HCT116 (cell line): ENCODE measurements around the gene DMWD.

Source experiments
- CTCF ChIP-seq, 3 experiments: fragments of 200-600 bp in 1 of 3; sonication (generic) in 1 of 3; IDR thresholded peaks in 2 of 3; conservative IDR thresholded peaks in 1 of 3; 2 replicates each; pipeline ENCODE4 v1.5.1; 2012 to 2017; ENCODE audit warnings: low read depth in 2 of 3, low read length in 2 of 3, antibody characterized with exemption in 1 of 3, borderline replicate concordance in 1 of 3, control low read depth in 1 of 3, mild to moderate bottlenecking in 1 of 3, mixed read lengths in 1 of 3, mixed run types in 1 of 3, moderate library complexity in 1 of 3; ENCODE audit not compliant: insufficient read depth in 1 of 3
- EZH2 ChIP-seq: fragments of 200-600 bp; sonication (generic); IDR thresholded peaks from 2 replicates; pipeline ENCODE4 v1.6.1; 2017; ENCODE audit warnings: antibody characterized with exemption, mixed run types
- EZH2phosphoT487 ChIP-seq: fragments of 200-600 bp; IDR thresholded peaks from 2 replicates; pipeline ENCODE4 v1.6.1; 2018; ENCODE audit warnings: antibody characterized with exemption, borderline replicate concordance
- JUND ChIP-seq: IDR thresholded peaks from 2 replicates; pipeline ENCODE4 v1.6.1; 2012
- POLR2A ChIP-seq: IDR thresholded peaks from 2 replicates; pipeline ENCODE4 v1.7.0; 2011; ENCODE audit warnings: borderline replicate concordance; ENCODE audit not compliant: insufficient read depth, insufficient read length; ENCODE audit errors: extremely low read depth
- POLR2AphosphoS5 ChIP-seq: IDR thresholded peaks from 2 replicates; pipeline ENCODE4 v1.6.1; 2011; ENCODE audit warnings: mild to moderate bottlenecking, low read depth, low read length, moderate library complexity
- YY1 ChIP-seq: IDR thresholded peaks from 2 replicates; pipeline ENCODE4 v1.6.1; 2011; ENCODE audit warnings: low read length, low read depth, moderate library complexity, mild to moderate bottlenecking; ENCODE audit not compliant: insufficient replicate concordance; ENCODE audit errors: extremely low read depth

GRCh38 chr19:45733160-45733810, 59.4 kb downstream of the DMWD start, which contains the start of gene MEIOSIN:
- TF ChIP-seq POLR2A (no peak), YY1 (no peak), EZH2 (no peak), JUND (no peak), CTCF (IDR thresholded peaks at IDR 0.05 in 2 of 3, conservative IDR thresholded peaks at IDR 0.05 in 1 of 3; ENCODE audit: borderline replicate concordance in 1 of 3, insufficient read depth in 1 of 3, low read depth in 2 of 3, low read length in 2 of 3) (no peak), EZH2phosphoT487 (no peak), POLR2AphosphoS5 (no peak)
